IPS DF 6.9 (cell line): ENCODE measurements around the gene GDF10.

Source experiments
- DNase-seq: peaks from one replicate; pipeline ENCODE4 v3.0.0-alpha.2; 2013; ENCODE audit warnings: low read depth, low spot score
- H3K27ac ChIP-seq: one replicate; pipeline ENCODE4 v1.5.1; 2013; ENCODE audit warnings: low read length, control low read depth
- H3K27me3 ChIP-seq: 2 replicates; pipeline ENCODE4 v1.6.1; 2013; ENCODE audit warnings: mild to moderate bottlenecking, low read length; ENCODE audit not compliant: control insufficient read depth, insufficient read depth
- H3K36me3 ChIP-seq: 2 replicates; pipeline ENCODE4 v1.6.1; 2013; ENCODE audit warnings: low read length; ENCODE audit not compliant: control insufficient read depth, insufficient read depth
- H3K4me1 ChIP-seq: 2 replicates; pipeline ENCODE4 v1.6.1; 2013; ENCODE audit warnings: low read length; ENCODE audit not compliant: control insufficient read depth, insufficient read depth
- H3K4me3 ChIP-seq: 2 replicates; pipeline ENCODE4 v1.5.1; 2013; ENCODE audit warnings: mild to moderate bottlenecking, low read length
- H3K9me3 ChIP-seq: 2 replicates; pipeline ENCODE4 v1.6.1; 2013; ENCODE audit warnings: low read length, inconsistent platforms; ENCODE audit not compliant: control insufficient read depth, insufficient read depth
- WGBS: extraction: QIAGEN DNeasy Blood & Tissue Kit; methylation state at CpG from one replicate; pipeline ENCODE4 v1.1.7; 2013; ENCODE audit warnings: mixed read lengths, missing lambda C conversion rate; ENCODE audit not compliant: insufficient read length, insufficient coverage; 5-methylcytosine and 5-hydroxymethylcytosine counted together

GDF10 gene

GRCh38 chr10:47257396-47258120 lies 42.4 kb upstream of the GDF10 start:
- Histone ChIP-seq H3K36me3 (no peaks in the 10 kb centered on the region), H3K4me3 (no peak overlapping the region), H3K27ac (no peak overlapping the region), H3K9me3 (no peaks in the 10 kb centered on the region; the same call in none of the 2 replicates), H3K27me3 (no peaks in the 10 kb centered on the region), H3K4me1 (no peaks in the 10 kb centered on the region)
- DNase-seq, result no peak
- WGBS, result no CpG with 5 or more reads among the region's 4 CpGs

GRCh38 chr10:47258921-47259320 lies 41.1 kb upstream of the GDF10 start:
- Histone ChIP-seq H3K4me1 (no peaks in the 10 kb centered on the region), H3K36me3 (no peaks in the 10 kb centered on the region), H3K27ac (no peak overlapping the region), H3K27me3 (no peaks in the 10 kb centered on the region), H3K9me3 (no peaks in the 10 kb centered on the region; the same call in none of the 2 replicates), H3K4me3 (no peak overlapping the region)
- no peak for DNase-seq
- WGBS, result no CpG with 5 or more reads among the region's 3 CpGs

GRCh38 chr10:47259466-47259865 lies 40.5 kb upstream of the GDF10 start:
- no peaks in the 10 kb centered on the region for H3K36me3 ChIP-seq
- DNase-seq, result no peak
- H3K4me1 ChIP-seq, result no peaks in the 10 kb centered on the region
- no peaks in the 10 kb centered on the region for H3K27me3 ChIP-seq
- no peak overlapping the region for H3K27ac ChIP-seq
- no peak overlapping the region for H3K4me3 ChIP-seq
- H3K9me3 ChIP-seq, result no peaks in the 10 kb centered on the region; the same call in none of the 2 replicates
- WGBS, result no CpG with 5 or more reads among the region's 5 CpGs

GRCh38 chr10:47260505-47261111 lies 39.4 kb upstream of the GDF10 start:
- no peaks in the 10 kb centered on the region for H3K36me3 ChIP-seq
- no peaks in the 10 kb centered on the region; the same call in none of the 2 replicates for H3K9me3 ChIP-seq
- no peaks in the 10 kb centered on the region for H3K4me1 ChIP-seq
- no peaks in the 10 kb centered on the region for H3K27me3 ChIP-seq
- DNase-seq, result no peak
- no CpG with 5 or more reads among the region's 9 CpGs for WGBS
- H3K27ac ChIP-seq, result no peak overlapping the region
- H3K4me3 ChIP-seq, result no peak overlapping the region

GRCh38 chr10:47261121-47261520 lies 38.9 kb upstream of the GDF10 start:
- no CpG with 5 or more reads among the region's 1 CpG for WGBS
- Histone ChIP-seq H3K27me3 (no peaks in the 10 kb centered on the region), H3K4me3 (no peak overlapping the region), H3K4me1 (no peaks in the 10 kb centered on the region), H3K36me3 (no peaks in the 10 kb centered on the region), H3K27ac (no peak overlapping the region), H3K9me3 (no peaks in the 10 kb centered on the region; the same call in 1 of the 2 replicates)
- no peak for DNase-seq

- H3K9me3 ChIP-seq, result no peaks in the 10 kb centered on the region; the same call in 1 of the 2 replicates
- WGBS, result no CpG with 5 or more reads among the region's 5 CpGs
- no peaks in the 10 kb centered on the region for H3K36me3 ChIP-seq
- no peaks in the 10 kb centered on the region for H3K4me1 ChIP-seq
- no peak overlapping the region for H3K4me3 ChIP-seq
- no peaks in the 10 kb centered on the region for H3K27me3 ChIP-seq
- no peak overlapping the region for H3K27ac ChIP-seq
- DNase-seq, result no peak
Observed at GRCh38 chr10:47261556-47261955, 38.4 kb upstream of the GDF10 start.

- no peak overlapping the region for H3K4me3 ChIP-seq
- DNase-seq, result no peak
- no peak overlapping the region for H3K27ac ChIP-seq
- H3K36me3 ChIP-seq, result no peaks in the 10 kb centered on the region
- H3K4me1 ChIP-seq, result no peaks in the 10 kb centered on the region
- H3K27me3 ChIP-seq, result no peaks in the 10 kb centered on the region
- no CpG with 5 or more reads among the region's 5 CpGs for WGBS
- no peaks in the 10 kb centered on the region; the same call in 1 of the 2 replicates for H3K9me3 ChIP-seq
Observed at GRCh38 chr10:47262606-47263533, 37.1 kb upstream of the GDF10 start.

- no peaks in the 10 kb centered on the region for H3K36me3 ChIP-seq
- H3K4me1 ChIP-seq, result no peaks in the 10 kb centered on the region
- DNase-seq, result no peak
- H3K27ac ChIP-seq, result no peak overlapping the region
- no peaks in the 10 kb centered on the region; the same call in 1 of the 2 replicates for H3K9me3 ChIP-seq
- H3K27me3 ChIP-seq, result no peaks in the 10 kb centered on the region
- no CpG with 5 or more reads among the region's 7 CpGs for WGBS
- no peak overlapping the region for H3K4me3 ChIP-seq
Observed at GRCh38 chr10:47264797-47265281, 35.2 kb upstream of the GDF10 start.

- H3K27me3 ChIP-seq, result no peaks in the 10 kb centered on the region
- no peak for DNase-seq
- H3K27ac ChIP-seq, result no peak overlapping the region
- H3K4me3 ChIP-seq, result no peak overlapping the region
- H3K4me1 ChIP-seq, result no peaks in the 10 kb centered on the region
- WGBS, result no CpG with 5 or more reads among the region's 5 CpGs
- H3K36me3 ChIP-seq, result no peaks in the 10 kb centered on the region
- no peaks in the 10 kb centered on the region; the same call in 1 of the 2 replicates for H3K9me3 ChIP-seq
Observed at GRCh38 chr10:47266602-47267001, 33.4 kb upstream of the GDF10 start.

- Histone ChIP-seq H3K27me3 (no peaks in the 10 kb centered on the region), H3K9me3 (no peaks in the 10 kb centered on the region), H3K36me3 (no peaks in the 10 kb centered on the region), H3K4me3 (no peak overlapping the region), H3K4me1 (no peaks in the 10 kb centered on the region), H3K27ac (no peak overlapping the region)
- DNase-seq, result no peak
- WGBS, result no CpG with 5 or more reads among the region's 9 CpGs
Observed at GRCh38 chr10:47268696-47269095, 31.3 kb upstream of the GDF10 start.
